ENCODE results near the gene MAP3K13.

Gene MAP3K13

GRCh38 chr3:185362850-185363661 is at the start of gene MAP3K13:
MAP3K13 (plus strand) TSS chr3:185363136; CDS start chr3:185428582, 65,446 bp downstream.
- peak; percentile 94 for ATAC-seq
- peak within 1 kb of the TSS; percentile 5 for H3K27ac Mint-ChIP-seq
- H3K27me3 Mint-ChIP-seq, result peaks cover 39% of the 10 kb centered on the region
- H3K4me3 Mint-ChIP-seq, result peak within 1 kb of the TSS; percentile 81
- no peaks in the 10 kb centered on the region for H3K9me3 Mint-ChIP-seq
- no peaks in the 10 kb centered on the region for H3K36me3 Mint-ChIP-seq
- peaks cover 17% of the 10 kb centered on the region for H3K4me1 Mint-ChIP-seq

DNA sequence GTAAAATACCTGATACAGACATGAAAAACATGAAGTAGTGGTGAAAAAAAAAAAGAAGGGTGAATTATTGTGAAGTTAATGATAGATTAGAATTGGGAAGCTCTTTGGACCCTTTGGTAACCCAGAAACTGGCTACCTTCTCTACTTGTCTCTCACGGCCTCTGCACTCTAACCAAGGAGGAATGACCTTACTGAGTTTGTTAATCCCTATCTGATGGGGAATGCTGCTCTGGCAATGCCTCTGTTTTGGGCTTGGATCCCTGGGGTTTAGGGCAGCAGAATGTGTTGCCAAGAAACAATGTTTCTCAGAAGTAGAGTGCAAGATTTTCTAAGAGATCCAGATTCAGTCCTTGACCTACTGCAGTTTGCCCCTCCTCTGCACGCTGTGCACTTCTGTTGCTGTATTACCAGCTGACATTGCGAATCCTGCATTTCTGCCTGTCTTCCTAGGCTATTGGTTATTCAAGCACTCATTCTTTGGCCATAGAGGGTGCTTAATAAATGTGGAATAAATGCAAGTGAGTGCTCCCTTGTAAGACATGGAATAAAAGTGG is 49.2 kb upstream of the MAP3K13 start:
- H3K27ac Mint-ChIP-seq, result no peak overlapping the region
- peaks cover 14% of the 10 kb centered on the region for H3K9me3 Mint-ChIP-seq
- peaks cover 8% of the 10 kb centered on the region for H3K4me1 Mint-ChIP-seq
- no peak overlapping the region for H3K4me3 Mint-ChIP-seq
- no peaks in the 10 kb centered on the region for H3K27me3 Mint-ChIP-seq
- peaks cover 24% of the 10 kb centered on the region for H3K36me3 Mint-ChIP-seq
- no peak for ATAC-seq

DNA sequence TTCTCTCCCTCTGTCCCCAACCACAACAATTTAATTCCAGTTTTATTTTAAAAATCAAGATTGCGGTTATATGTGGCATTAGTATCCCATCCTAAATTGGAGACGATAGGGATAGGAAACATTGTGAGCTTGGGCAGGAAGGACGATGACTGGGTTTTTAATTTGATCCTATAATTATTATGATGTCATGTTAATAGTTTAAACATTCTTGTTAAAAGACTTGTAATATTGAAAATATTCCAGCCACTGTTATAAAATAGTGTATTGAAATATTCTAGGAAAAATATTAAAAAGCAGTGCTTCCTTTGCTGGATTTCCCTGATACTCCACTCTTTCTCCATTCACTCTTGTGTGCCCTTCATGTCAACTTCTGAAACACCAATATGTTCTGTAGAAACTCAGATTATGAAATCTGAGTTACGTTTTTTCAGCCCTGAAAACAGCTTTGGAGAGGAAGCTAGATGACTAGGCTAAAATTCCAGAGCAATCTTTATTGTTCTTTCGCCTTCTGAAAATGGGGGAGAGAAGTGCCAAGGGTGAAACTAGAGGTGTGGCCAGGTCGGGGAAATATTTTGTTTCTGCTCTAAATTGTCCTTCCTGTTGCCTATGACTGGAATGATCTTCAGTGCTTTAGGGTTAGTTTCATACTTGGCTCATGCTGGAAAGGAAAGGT is 46.1 kb upstream of the MAP3K13 start:
- H3K27me3 Mint-ChIP-seq, result no peaks in the 10 kb centered on the region
- no peak overlapping the region for H3K27ac Mint-ChIP-seq
- no peaks in the 10 kb centered on the region for H3K36me3 Mint-ChIP-seq
- H3K4me1 Mint-ChIP-seq, result peaks cover 8% of the 10 kb centered on the region
- no peaks in the 10 kb centered on the region for H3K9me3 Mint-ChIP-seq
- no peak overlapping the region for H3K4me3 Mint-ChIP-seq
- ATAC-seq, result no peak

DNA sequence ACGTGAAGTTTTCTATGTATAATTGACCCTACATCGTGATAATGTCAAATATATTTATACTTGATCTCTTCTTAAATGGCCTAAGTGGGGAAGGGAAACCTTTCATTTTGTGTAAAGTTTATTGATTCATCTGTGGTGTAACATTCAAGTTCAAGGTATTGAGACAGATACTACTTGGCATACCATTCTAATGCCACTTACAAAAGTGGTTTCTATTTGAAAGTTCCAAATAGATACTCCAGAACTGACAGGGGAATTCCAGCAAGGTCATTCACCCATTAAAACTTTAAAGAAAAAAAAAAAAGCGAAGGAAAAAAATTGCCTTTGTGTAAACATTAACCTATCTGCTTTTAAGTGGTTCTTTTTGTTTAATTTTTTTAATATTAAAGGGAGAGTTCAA is 45.3 kb upstream of the MAP3K13 start:
- no peaks in the 10 kb centered on the region for H3K36me3 Mint-ChIP-seq
- H3K9me3 Mint-ChIP-seq, result no peaks in the 10 kb centered on the region
- ATAC-seq, result no peak

DNA sequence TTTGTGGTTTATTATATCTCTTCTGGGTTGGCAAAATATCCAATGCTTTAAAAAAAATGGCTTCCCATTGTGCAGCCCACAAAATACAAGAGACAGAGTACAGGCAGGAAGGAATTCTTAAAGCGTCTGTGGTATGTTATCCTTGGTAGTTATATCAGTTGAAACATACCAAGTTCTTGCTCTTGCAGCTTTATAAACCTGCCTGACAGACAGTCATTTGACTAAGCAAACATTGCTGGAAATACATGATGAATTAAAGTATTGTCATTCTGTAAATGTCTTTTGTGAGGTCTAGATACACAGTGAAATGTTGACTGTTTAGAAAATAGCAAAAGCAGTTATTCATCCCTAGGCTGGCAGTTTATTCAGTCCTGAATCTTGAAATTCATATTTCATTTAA is 44.8 kb upstream of the MAP3K13 start:
- no peak for ATAC-seq
- no peaks in the 10 kb centered on the region for H3K9me3 Mint-ChIP-seq
- H3K27ac Mint-ChIP-seq, result no peak overlapping the region
- no peak overlapping the region for H3K4me3 Mint-ChIP-seq
- no peaks in the 10 kb centered on the region for H3K36me3 Mint-ChIP-seq
- H3K4me1 Mint-ChIP-seq, result peaks cover 8% of the 10 kb centered on the region
- H3K27me3 Mint-ChIP-seq, result no peaks in the 10 kb centered on the region

More for the DNA sequence above, 45.3 kb upstream of the MAP3K13 start:
- Mint-ChIP-seq H3K4me1 (peaks cover 8% of the 10 kb centered on the region), H3K27ac (no peak overlapping the region), H3K27me3 (no peaks in the 10 kb centered on the region), H3K4me3 (no peak overlapping the region)

- Mint-ChIP-seq H3K9me3 (no peaks in the 10 kb centered on the region), H3K27me3 (no peaks in the 10 kb centered on the region), H3K4me1 (peaks cover 8% of the 10 kb centered on the region), H3K27ac (no peak overlapping the region), H3K4me3 (no peak overlapping the region), H3K36me3 (no peaks in the 10 kb centered on the region)
- ATAC-seq, result no peak
Measured at GRCh38 chr3:185319801-185320200, 43.1 kb upstream of the MAP3K13 start.

DNA sequence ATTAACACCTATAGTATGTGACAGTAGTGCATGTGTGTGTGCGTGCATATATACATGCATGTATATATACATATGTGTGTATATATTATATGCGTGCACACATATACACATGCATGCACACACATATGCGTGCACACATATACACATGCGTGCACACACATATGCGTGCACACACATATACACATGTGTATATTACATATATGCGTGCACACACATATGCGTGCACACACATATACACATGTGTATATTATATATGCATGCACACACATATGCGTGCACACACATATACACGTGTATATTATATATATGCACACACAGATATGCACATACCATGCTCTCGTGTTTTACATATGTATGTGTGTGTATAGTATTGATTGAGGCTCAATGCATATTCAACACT is 42.0 kb upstream of the MAP3K13 start:
- Mint-ChIP-seq H3K36me3 (no peaks in the 10 kb centered on the region), H3K4me3 (no peak overlapping the region), H3K27me3 (no peaks in the 10 kb centered on the region), H3K9me3 (no peaks in the 10 kb centered on the region), H3K4me1 (peaks cover 8% of the 10 kb centered on the region), H3K27ac (no peak overlapping the region)
- ATAC-seq, result no peak

DNA sequence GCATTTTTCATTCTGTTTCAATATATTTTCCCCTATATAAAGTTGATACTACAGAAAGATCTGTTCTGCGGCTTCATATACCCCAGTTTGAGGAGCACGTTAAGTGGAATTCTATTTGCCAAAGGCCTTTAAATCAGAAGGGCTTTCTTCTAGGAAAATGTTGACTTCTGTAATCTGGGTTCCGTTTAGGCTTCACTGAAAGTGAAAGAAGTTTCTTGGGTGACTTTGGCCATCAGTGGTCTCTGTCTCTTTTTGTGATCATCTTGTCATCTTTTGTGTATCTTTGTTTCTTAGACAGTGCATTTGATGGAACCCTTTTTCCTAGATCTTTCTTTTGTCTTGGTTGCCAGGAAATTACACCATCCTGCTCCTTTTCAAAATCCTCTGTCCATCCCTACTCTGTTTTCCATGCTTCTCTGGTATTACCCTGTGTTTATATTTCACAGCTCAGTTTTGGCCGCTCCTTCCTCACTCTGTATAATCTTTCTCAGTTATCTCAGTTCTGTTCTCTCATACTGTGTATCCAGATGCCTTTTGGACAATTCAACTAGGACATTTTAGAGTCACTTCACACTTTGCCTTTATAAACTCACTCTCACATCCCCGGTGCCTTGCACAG is 40.7 kb upstream of the MAP3K13 start:
- H3K27me3 Mint-ChIP-seq, result no peaks in the 10 kb centered on the region

DNA sequence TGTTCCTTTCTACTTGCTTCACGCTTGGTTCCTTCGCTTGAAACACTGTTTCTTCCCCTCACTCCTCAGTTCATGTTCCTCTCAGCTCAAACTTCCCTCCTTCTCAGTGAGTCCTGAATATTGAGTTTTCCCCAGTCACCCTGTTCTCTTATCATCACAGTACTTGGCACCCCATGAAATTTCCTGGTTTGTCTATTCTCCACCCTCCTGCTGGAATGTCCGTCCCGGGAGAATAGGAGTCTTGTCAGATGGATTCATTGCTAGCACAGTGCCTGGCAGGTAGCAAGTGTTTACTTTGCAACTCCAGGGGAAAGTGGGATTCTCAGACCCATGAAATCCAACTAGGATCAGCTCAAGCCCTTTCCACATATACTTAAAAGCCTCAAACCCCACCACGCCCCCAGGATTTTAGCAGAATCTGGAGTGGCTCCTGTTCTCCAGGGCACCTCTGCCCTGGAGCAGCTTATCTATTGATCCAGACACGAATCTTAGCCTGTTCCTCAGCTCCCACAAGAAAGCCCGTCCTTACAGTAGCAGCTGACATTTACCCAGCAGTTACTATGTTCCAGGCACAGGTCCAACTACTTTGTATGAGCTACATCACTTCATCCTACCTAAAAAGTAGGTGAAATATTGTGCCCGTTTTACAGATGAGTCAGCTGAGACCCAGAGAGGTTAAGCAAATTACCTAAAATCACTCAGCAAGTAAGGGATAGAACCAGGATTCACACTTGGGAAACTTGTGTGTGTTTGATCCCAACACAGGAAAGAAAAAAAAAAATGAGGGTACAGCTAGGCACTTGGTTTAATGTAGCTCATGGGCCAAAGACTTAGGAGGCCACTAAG is 36.8 kb upstream of the MAP3K13 start:
- no peak overlapping the region for H3K27ac Mint-ChIP-seq
- no peaks in the 10 kb centered on the region for H3K36me3 Mint-ChIP-seq
- no peaks in the 10 kb centered on the region for H3K4me1 Mint-ChIP-seq
- no peak overlapping the region for H3K4me3 Mint-ChIP-seq
- no peaks in the 10 kb centered on the region for H3K27me3 Mint-ChIP-seq
- H3K9me3 Mint-ChIP-seq, result no peaks in the 10 kb centered on the region
- no peak for ATAC-seq

More for the DNA sequence above, 40.7 kb upstream of the MAP3K13 start:
- H3K9me3 Mint-ChIP-seq, result no peaks in the 10 kb centered on the region
- peaks cover 3% of the 10 kb centered on the region for H3K4me1 Mint-ChIP-seq
- ATAC-seq, result no peak
- H3K4me3 Mint-ChIP-seq, result no peak overlapping the region
- no peaks in the 10 kb centered on the region for H3K36me3 Mint-ChIP-seq
- no peak overlapping the region for H3K27ac Mint-ChIP-seq

GRCh38 chr3:185327062-185327461 is 35.9 kb upstream of the MAP3K13 start:
- no peak overlapping the region for H3K27ac Mint-ChIP-seq
- ATAC-seq, result no peak

GRCh38 chr3:185328324-185329004 is 34.5 kb upstream of the MAP3K13 start:
- ATAC-seq, result no peak
- Mint-ChIP-seq H3K4me1 (peaks cover 9% of the 10 kb centered on the region), H3K4me3 (no peak overlapping the region)

More at GRCh38 chr3:185327062-185327461, 35.9 kb upstream of the MAP3K13 start:
- H3K4me3 Mint-ChIP-seq, result no peak overlapping the region
- no peaks in the 10 kb centered on the region for H3K27me3 Mint-ChIP-seq
- H3K9me3 Mint-ChIP-seq, result no peaks in the 10 kb centered on the region
- H3K4me1 Mint-ChIP-seq, result peaks cover 2% of the 10 kb centered on the region
- H3K36me3 Mint-ChIP-seq, result no peaks in the 10 kb centered on the region

GRCh38 chr3:185330238-185330637 is 32.7 kb upstream of the MAP3K13 start:
- Mint-ChIP-seq H3K27ac (no peak overlapping the region), H3K27me3 (no peaks in the 10 kb centered on the region), H3K9me3 (no peaks in the 10 kb centered on the region), H3K4me3 (no peak overlapping the region), H3K36me3 (no peaks in the 10 kb centered on the region), H3K4me1 (peaks cover 9% of the 10 kb centered on the region)
- no peak for ATAC-seq

More at GRCh38 chr3:185328324-185329004, 34.5 kb upstream of the MAP3K13 start:
- Mint-ChIP-seq H3K36me3 (no peaks in the 10 kb centered on the region), H3K9me3 (no peaks in the 10 kb centered on the region), H3K27me3 (no peaks in the 10 kb centered on the region), H3K27ac (no peak overlapping the region)

DNA sequence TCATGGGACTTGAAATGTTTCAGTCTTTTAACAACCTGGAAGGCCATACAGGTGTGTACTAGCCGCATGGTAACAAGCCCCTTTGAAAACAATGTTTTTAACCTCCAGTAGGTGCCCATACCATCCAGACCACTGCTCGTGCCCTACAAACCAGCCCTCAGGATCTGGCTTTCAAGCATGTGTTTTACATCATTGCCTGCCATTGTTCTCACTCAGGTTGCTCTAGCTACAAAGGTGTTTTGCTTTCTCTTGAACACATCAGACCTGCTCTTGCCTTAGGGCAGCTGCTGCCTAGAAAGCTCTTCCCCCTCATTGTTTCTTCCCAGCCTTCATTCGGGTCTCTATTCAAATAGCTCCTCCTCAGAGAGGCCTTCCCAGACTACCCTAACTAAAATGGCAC is 32.3 kb upstream of the MAP3K13 start:
- Mint-ChIP-seq H3K4me1 (peaks cover 9% of the 10 kb centered on the region), H3K27ac (no peak overlapping the region), H3K4me3 (no peak overlapping the region), H3K27me3 (no peaks in the 10 kb centered on the region), H3K36me3 (no peaks in the 10 kb centered on the region), H3K9me3 (no peaks in the 10 kb centered on the region)
- no peak for ATAC-seq

- Mint-ChIP-seq H3K36me3 (no peaks in the 10 kb centered on the region), H3K4me3 (no peak overlapping the region), H3K4me1 (peaks cover 9% of the 10 kb centered on the region), H3K27me3 (no peaks in the 10 kb centered on the region), H3K9me3 (no peaks in the 10 kb centered on the region), H3K27ac (no peak overlapping the region)
- peak; percentile 76 for ATAC-seq
Measured at GRCh38 chr3:185332026-185332735, 30.8 kb upstream of the MAP3K13 start.
